H9 (cell line): ENCODE results near the gene SLCO4A1. TPM values are rescaled to one million over a fixed set of nuclear protein-coding genes. Genes with fewer than 3 reads are reported as not detected.

Source experiments
- DNase-seq: peaks from one replicate; pipeline ENCODE4 v3.0.0-alpha.2; 2017
- H2AFZ ChIP-seq: one replicate; pipeline ENCODE4 v1.6.1; 2013; ENCODE audit warnings: mild to moderate bottlenecking, low read length, control low read depth, moderate library complexity
- H2AK5ac ChIP-seq: 2 replicates; pipeline ENCODE4 v1.6.1; 2013; ENCODE audit warnings: low read length, control low read depth, mixed read lengths; ENCODE audit not compliant: insufficient read length
- H2BK120ac ChIP-seq: one replicate; pipeline ENCODE4 v1.6.1; 2013; ENCODE audit warnings: low read depth, mild to moderate bottlenecking, low read length, control low read depth, inconsistent platforms; ENCODE audit not compliant: poor library complexity, severe bottlenecking
- H2BK12ac ChIP-seq: 2 replicates; pipeline ENCODE4 v1.6.1; 2013; ENCODE audit warnings: low read length, control low read depth, mixed read lengths, low read depth; ENCODE audit not compliant: insufficient read length
- H2BK15ac ChIP-seq: 2 replicates; pipeline ENCODE4 v1.6.1; 2013; ENCODE audit warnings: low read depth, low read length, control low read depth
- H2BK20ac ChIP-seq: one replicate; pipeline ENCODE4 v1.6.1; 2013; ENCODE audit warnings: low read depth, mild to moderate bottlenecking, low read length, control low read depth, inconsistent platforms; ENCODE audit not compliant: poor library complexity, severe bottlenecking
- H2BK5ac ChIP-seq: 2 replicates; pipeline ENCODE4 v1.6.1; 2013; ENCODE audit warnings: low read length, control low read depth, mixed read lengths; ENCODE audit not compliant: insufficient read length
- H3K14ac ChIP-seq: 2 replicates; pipeline ENCODE4 v1.6.1; 2013; ENCODE audit warnings: low read length, control low read depth; ENCODE audit not compliant: insufficient read depth
- H3K18ac ChIP-seq: 2 replicates; pipeline ENCODE4 v1.6.1; 2013; ENCODE audit warnings: low read depth, mild to moderate bottlenecking, mixed read lengths, low read length, control low read depth; ENCODE audit not compliant: insufficient read length
- H3K23ac ChIP-seq: 2 replicates; pipeline ENCODE4 v1.6.1; 2013; ENCODE audit warnings: low read length, control low read depth, mixed read lengths, low read depth; ENCODE audit not compliant: insufficient read length
- H3K23me2 ChIP-seq: 2 replicates; pipeline ENCODE4 v1.6.1; 2013; ENCODE audit warnings: low read depth, mild to moderate bottlenecking, mixed read lengths, low read length, control low read depth; ENCODE audit not compliant: insufficient read length, poor library complexity, severe bottlenecking
- H3K27ac ChIP-seq: 2 replicates; pipeline ENCODE4 v1.5.1; 2013; ENCODE audit warnings: low read length, control low read depth, mixed read lengths, low read depth; ENCODE audit not compliant: insufficient read length
- H3K27me3 ChIP-seq: 2 replicates; pipeline ENCODE4 v1.6.1; 2013; ENCODE audit warnings: low read length, control low read depth, inconsistent platforms; ENCODE audit not compliant: insufficient read depth
- H3K4ac ChIP-seq: 2 replicates; pipeline ENCODE4 v1.6.1; 2013; ENCODE audit warnings: low read depth, mild to moderate bottlenecking, control low read depth, inconsistent platforms, low read length, moderate library complexity
- H3K4me1 ChIP-seq: 2 replicates; pipeline ENCODE4 v1.6.1; 2013; ENCODE audit warnings: low read length, control low read depth, inconsistent platforms; ENCODE audit not compliant: insufficient read depth
- H3K4me2 ChIP-seq: 2 replicates; pipeline ENCODE4 v1.6.1; 2013; ENCODE audit warnings: low read length, control low read depth, mixed read lengths; ENCODE audit not compliant: insufficient read length, insufficient read depth
- H3K56ac ChIP-seq: 2 replicates; pipeline ENCODE4 v1.6.1; 2013; ENCODE audit warnings: low read depth, mild to moderate bottlenecking, mixed read lengths, low read length, control low read depth; ENCODE audit not compliant: insufficient read length
- H3K79me1 ChIP-seq: 2 replicates; pipeline ENCODE4 v1.6.1; 2013; ENCODE audit warnings: low read depth, mild to moderate bottlenecking, moderate library complexity, low read length, control low read depth, inconsistent platforms; ENCODE audit not compliant: insufficient read depth, poor library complexity, severe bottlenecking
- H3K79me2 ChIP-seq: 2 replicates; pipeline ENCODE4 v1.6.1; 2013; ENCODE audit warnings: low read length, control low read depth, inconsistent platforms; ENCODE audit not compliant: insufficient read depth
- H3K9ac ChIP-seq: 2 replicates; pipeline ENCODE4 v1.6.1; 2013; ENCODE audit warnings: low read length, control low read depth, mixed read lengths; ENCODE audit not compliant: insufficient read length; ENCODE audit errors: extremely low read depth
- H3K9me3 ChIP-seq: one replicate; pipeline ENCODE4 v1.6.1; 2013; ENCODE audit warnings: low read depth, low read length, inconsistent platforms; ENCODE audit not compliant: control insufficient read depth
- H3T11ph ChIP-seq: one replicate; pipeline ENCODE4 v1.6.1; 2013; ENCODE audit warnings: mild to moderate bottlenecking, low read length, control low read depth, inconsistent platforms
- H4K20me1 ChIP-seq: one replicate; pipeline ENCODE4 v1.6.1; 2013; ENCODE audit not compliant: control insufficient read depth, insufficient read length, insufficient read depth
- H4K5ac ChIP-seq: 2 replicates; pipeline ENCODE4 v1.6.1; 2013; ENCODE audit warnings: low read depth, mild to moderate bottlenecking, mixed read lengths, low read length, control low read depth; ENCODE audit not compliant: insufficient read length
- H4K8ac ChIP-seq: replicated peaks from 2 replicates; pipeline ENCODE4 v1.6.1; 2013; ENCODE audit warnings: low read length, control low read depth, mixed read lengths, low read depth; ENCODE audit not compliant: insufficient read length
- H4K91ac ChIP-seq: 2 replicates; pipeline ENCODE4 v1.6.1; 2013; ENCODE audit warnings: low read depth, mild to moderate bottlenecking, moderate library complexity, mixed read lengths, low read length, control low read depth; ENCODE audit not compliant: insufficient read length
- H3K27ac Mint-ChIP-seq, 3 experiments: 2 replicates in 2 of 3; 3 replicates in 1 of 3; pipeline ENCODE4 v1.8.0; 2020 to 2021; ENCODE audit warnings: mixed read lengths in 3 of 3, mild to moderate bottlenecking in 1 of 3, moderate library complexity in 1 of 3
- H3K27me3 Mint-ChIP-seq: 2 replicates; pipeline ENCODE4 v1.8.0; 2021; ENCODE audit warnings: low read depth, mild to moderate bottlenecking, moderate library complexity, mixed read lengths
- H3K36me3 Mint-ChIP-seq, 3 experiments: 2 replicates in 2 of 3; 3 replicates in 1 of 3; pipeline ENCODE4 v1.8.0; 2020 to 2021; ENCODE audit warnings: low read depth in 3 of 3, mixed read lengths in 3 of 3; ENCODE audit not compliant: insufficient read depth in 1 of 3
- H3K4me1 Mint-ChIP-seq, 2 experiments: 2 replicates each; pipeline ENCODE4 v1.8.0; 2020; ENCODE audit warnings: mixed read lengths in 2 of 2
- H3K4me3 Mint-ChIP-seq, 2 experiments: 2 replicates in 1 of 2; 3 replicates in 1 of 2; pipeline ENCODE4 v1.8.0; 2020 to 2021; ENCODE audit warnings: mild to moderate bottlenecking in 2 of 2, mixed read lengths in 2 of 2, moderate library complexity in 1 of 2
- H3K9me3 Mint-ChIP-seq, 2 experiments: 2 replicates in 1 of 2; 3 replicates in 1 of 2; pipeline ENCODE4 v1.8.0; 2020; ENCODE audit warnings: mild to moderate bottlenecking in 2 of 2, mixed read lengths in 2 of 2, moderate library complexity in 1 of 2
- WGBS: extraction: QIAGEN DNeasy Blood & Tissue Kit; methylation state at CpG from one replicate; pipeline ENCODE4 v1.1.7; 2013; ENCODE audit warnings: missing lambda C conversion rate, low lambda C conversion rate, mixed read lengths; ENCODE audit not compliant: insufficient read length; ENCODE audit errors: extremely low coverage; 5-methylcytosine and 5-hydroxymethylcytosine counted together
- total RNA-seq: library from RNA; stranded (reverse); gene quantifications from 2 replicates; pipeline ENCODE4 v1.2.1, GENCODE V29; 2021
- TF ChIP-seq, protein P1 (sequence below): fragments of 200-600 bp; sonication (generic); conservative IDR thresholded peaks from 3 replicates; pipeline ENCODE4 v1.8.0; 2021; ENCODE audit warnings: antibody characterized with exemption, mild to moderate bottlenecking

Gene SLCO4A1
- total RNA-seq, 1 experiment from 2014 or later = 9.4 TPM

GRCh38 chr20:62707276-62707920 is 65.1 kb downstream of the SLCO4A1 start:
- no peak overlapping the region for H3K4me2 ChIP-seq
- no peak overlapping the region for H3K27ac Mint-ChIP-seq
- no CpG with 5 or more reads among the region's 16 CpGs for WGBS
- no peaks in the 10 kb centered on the region for H3K79me2 ChIP-seq
- peaks cover 15% of the 10 kb centered on the region for H3K23me2 ChIP-seq
- no peak for DNase-seq
- TF ChIP-seq, protein P1, sequence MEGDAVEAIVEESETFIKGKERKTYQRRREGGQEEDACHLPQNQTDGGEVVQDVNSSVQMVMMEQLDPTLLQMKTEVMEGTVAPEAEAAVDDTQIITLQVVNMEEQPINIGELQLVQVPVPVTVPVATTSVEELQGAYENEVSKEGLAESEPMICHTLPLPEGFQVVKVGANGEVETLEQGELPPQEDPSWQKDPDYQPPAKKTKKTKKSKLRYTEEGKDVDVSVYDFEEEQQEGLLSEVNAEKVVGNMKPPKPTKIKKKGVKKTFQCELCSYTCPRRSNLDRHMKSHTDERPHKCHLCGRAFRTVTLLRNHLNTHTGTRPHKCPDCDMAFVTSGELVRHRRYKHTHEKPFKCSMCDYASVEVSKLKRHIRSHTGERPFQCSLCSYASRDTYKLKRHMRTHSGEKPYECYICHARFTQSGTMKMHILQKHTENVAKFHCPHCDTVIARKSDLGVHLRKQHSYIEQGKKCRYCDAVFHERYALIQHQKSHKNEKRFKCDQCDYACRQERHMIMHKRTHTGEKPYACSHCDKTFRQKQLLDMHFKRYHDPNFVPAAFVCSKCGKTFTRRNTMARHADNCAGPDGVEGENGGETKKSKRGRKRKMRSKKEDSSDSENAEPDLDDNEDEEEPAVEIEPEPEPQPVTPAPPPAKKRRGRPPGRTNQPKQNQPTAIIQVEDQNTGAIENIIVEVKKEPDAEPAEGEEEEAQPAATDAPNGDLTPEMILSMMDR = no peak
- H4K91ac ChIP-seq = no peak overlapping the region
- H3K27me3 ChIP-seq = peaks cover 12% of the 10 kb centered on the region; the same call in 1 of the 2 replicates
- H3K4ac ChIP-seq = no peak overlapping the region
- no peak overlapping the region for H4K5ac ChIP-seq
- no peak overlapping the region for H2AFZ ChIP-seq
- peak overlapping the region in 1 of 2 experiments; percentile 79; a peak in 2 of 5 replicates for H3K4me3 Mint-ChIP-seq
- peaks cover 0 to 2% of the 10 kb centered on the region in 2 experiments; a peak in 1 of 5 replicates for H3K9me3 Mint-ChIP-seq
- H2BK120ac ChIP-seq = no peak overlapping the region
- no peak overlapping the region; the same call in 1 of the 2 replicates for H3K14ac ChIP-seq
- H2BK12ac ChIP-seq = no peak overlapping the region
- H2BK15ac ChIP-seq = no peak overlapping the region
- no peak overlapping the region for H3K18ac ChIP-seq
- H3K4me1 Mint-ChIP-seq = peaks cover 5 to 12% of the 10 kb centered on the region in 2 experiments
- no peaks in the 10 kb centered on the region for H3K4me1 ChIP-seq
- no peak overlapping the region for H3K9ac ChIP-seq
- H3K79me1 ChIP-seq = no peaks in the 10 kb centered on the region
- no peak overlapping the region for H3T11ph ChIP-seq
- H3K56ac ChIP-seq = no peak overlapping the region
- no peaks in the 10 kb centered on the region for H3K36me3 Mint-ChIP-seq
- H3K23ac ChIP-seq = no peak overlapping the region
- peaks cover 73% of the 10 kb centered on the region for H3K27me3 Mint-ChIP-seq
- H4K20me1 ChIP-seq = peaks cover 6% of the 10 kb centered on the region
- no peak overlapping the region for H2AK5ac ChIP-seq
- no peak overlapping the region for H4K8ac ChIP-seq
- no peak overlapping the region for H3K27ac ChIP-seq
- no peak overlapping the region for H2BK5ac ChIP-seq
- no peaks in the 10 kb centered on the region for H3K9me3 ChIP-seq
- no peak overlapping the region for H2BK20ac ChIP-seq
